CD4-positive, alpha-beta T cell treated with Interleukin-10 for 1 hour (primary cell): ENCODE results near the gene SPATS2L.

ENCODE experiments used
- DNase-seq: peaks from one replicate; pipeline ENCODE4 v3.0.0-alpha.2; 2020

The SPATS2L gene

GRCh38 chr2:200525066-200525465 is 218.6 kb downstream of the SPATS2L start:
- no peak for DNase-seq

GRCh38 chr2:200525551-200525881 is 219.0 kb downstream of the SPATS2L start:
- no peak for DNase-seq

- DNase-seq = peak; percentile 96
Measured at GRCh38 chr2:200525882-200526651, 219.6 kb downstream of the SPATS2L start, which contains the start of gene SGO2. SGO2 (plus strand) TSS chr2:200526207; CDS start chr2:200532976, 6,769 bp downstream.

GRCh38 chr2:200528228-200528627 is 221.7 kb downstream of the SPATS2L start:
- DNase-seq = no peak
